Measurements from ENCODE around the gene IL4. TPM values are rescaled to one million over a fixed set of nuclear protein-coding genes. Genes with fewer than 3 reads are reported as not detected.

Gene IL4
- total and polyA plus RNA-seq, 12 donors = not detected

DNA sequence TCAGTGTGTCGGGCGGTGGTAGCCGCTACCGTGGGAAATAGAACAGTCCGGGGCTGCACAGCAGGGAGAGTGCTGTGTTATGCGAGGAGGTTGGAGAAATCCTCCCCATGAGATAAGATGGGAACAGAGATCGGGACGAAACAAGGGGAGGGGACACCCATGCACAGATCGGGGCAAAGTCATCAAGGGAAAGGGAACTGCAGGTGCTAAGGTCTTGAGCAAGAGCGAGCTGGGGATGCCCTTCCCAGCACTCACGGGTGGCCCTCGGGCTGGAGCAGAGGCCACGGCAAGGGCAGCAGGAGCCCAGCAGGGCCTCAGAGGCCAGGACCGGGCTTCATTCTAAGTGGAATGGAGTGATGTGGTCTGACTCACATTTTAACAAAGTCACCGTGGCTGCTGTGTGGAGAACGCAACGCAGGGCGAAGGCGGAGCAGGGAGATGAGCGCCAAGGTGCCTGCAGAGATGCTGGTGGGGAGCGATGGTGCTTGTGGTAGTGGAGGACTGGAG is 8.2 kb upstream of the IL4 start:
- no peak for TF ChIP-seq POLR2A (IDR thresholded peaks at IDR 0.05)
- TF ChIP-seq, protein P1, sequence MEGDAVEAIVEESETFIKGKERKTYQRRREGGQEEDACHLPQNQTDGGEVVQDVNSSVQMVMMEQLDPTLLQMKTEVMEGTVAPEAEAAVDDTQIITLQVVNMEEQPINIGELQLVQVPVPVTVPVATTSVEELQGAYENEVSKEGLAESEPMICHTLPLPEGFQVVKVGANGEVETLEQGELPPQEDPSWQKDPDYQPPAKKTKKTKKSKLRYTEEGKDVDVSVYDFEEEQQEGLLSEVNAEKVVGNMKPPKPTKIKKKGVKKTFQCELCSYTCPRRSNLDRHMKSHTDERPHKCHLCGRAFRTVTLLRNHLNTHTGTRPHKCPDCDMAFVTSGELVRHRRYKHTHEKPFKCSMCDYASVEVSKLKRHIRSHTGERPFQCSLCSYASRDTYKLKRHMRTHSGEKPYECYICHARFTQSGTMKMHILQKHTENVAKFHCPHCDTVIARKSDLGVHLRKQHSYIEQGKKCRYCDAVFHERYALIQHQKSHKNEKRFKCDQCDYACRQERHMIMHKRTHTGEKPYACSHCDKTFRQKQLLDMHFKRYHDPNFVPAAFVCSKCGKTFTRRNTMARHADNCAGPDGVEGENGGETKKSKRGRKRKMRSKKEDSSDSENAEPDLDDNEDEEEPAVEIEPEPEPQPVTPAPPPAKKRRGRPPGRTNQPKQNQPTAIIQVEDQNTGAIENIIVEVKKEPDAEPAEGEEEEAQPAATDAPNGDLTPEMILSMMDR (IDR thresholded peaks at IDR 0.05) = no peak
- no peaks in the 10 kb centered on the region for H3K9me3 ChIP-seq (replicated peaks in 1 of 3)
- H3K27me3 ChIP-seq = no peaks in the 10 kb centered on the region
- H3K4me1 ChIP-seq (replicated peaks in 1 of 2) = no peaks in the 10 kb centered on the region
- H3K36me3 ChIP-seq (replicated peaks in 1 of 2) = no peaks in the 10 kb centered on the region
- WGBS, 4 donors = 91 to 93% (median 92%) methylated on average over 21 of the region's 21 CpGs
- H3K4me3 ChIP-seq = no peak overlapping the region
- intact Hi-C loops (cut with DNase I) = no loop called here
- no peak for DNase-seq
- H3K27ac ChIP-seq = no peak overlapping the region

DNA sequence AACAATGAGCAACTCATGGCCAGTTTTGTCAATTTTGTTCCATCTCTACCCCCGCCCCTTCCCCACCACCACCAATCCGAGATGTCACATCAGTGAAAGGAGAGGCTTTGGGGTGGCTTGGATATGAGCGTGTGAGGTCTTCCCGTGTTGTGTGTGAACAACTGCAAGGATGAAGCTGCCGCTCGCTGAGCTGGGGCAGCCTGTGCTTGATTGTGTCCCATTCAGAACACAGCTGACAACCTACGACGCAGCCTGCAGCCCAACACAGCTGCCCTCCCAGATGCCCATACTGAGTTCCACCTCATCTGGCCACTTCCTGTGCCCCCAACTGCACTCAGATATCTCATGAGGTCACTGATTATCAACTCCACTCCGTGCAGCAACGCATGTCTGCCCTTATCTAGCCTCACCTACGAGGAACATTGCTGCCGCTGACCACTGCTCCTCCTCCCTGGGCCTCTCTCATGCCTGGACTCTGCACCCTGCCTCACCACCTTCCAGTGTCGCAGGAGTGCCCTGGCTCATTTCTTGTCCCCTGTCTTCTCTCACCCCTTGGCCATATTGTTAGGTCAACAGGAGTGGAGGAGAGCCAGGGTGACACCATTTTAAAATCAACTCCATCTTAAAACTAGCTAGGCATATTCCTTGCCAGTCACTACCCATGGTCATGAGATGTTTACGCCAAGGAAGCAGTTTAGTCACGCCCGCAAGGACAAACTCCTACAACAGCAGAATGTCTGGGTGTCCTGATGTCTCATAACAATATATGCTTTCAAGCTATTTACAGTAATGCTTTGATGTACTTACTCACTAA is 7.3 kb upstream of the IL4 start:
- no peak overlapping the region for H3K27ac ChIP-seq
- intact Hi-C loops (cut with DNase I) = no loop called here
- no peak overlapping the region for H3K4me3 ChIP-seq
- no peaks in the 10 kb centered on the region for H3K27me3 ChIP-seq
- no peaks in the 10 kb centered on the region for H3K4me1 ChIP-seq (replicated peaks in 1 of 2)
- no peaks in the 10 kb centered on the region for H3K36me3 ChIP-seq (replicated peaks in 1 of 2)
- DNase-seq = peak in 1 of 7 donors; percentile 37
- no peak for TF ChIP-seq POLR2A (IDR thresholded peaks at IDR 0.05)
- TF ChIP-seq, protein P1 (IDR thresholded peaks at IDR 0.05) = no peak
- 79 to 86% (median 82%) methylated on average over 14 to 16 of the region's 16 CpGs for WGBS, 4 donors
- H3K9me3 ChIP-seq (replicated peaks in 1 of 3) = no peaks in the 10 kb centered on the region

DNA sequence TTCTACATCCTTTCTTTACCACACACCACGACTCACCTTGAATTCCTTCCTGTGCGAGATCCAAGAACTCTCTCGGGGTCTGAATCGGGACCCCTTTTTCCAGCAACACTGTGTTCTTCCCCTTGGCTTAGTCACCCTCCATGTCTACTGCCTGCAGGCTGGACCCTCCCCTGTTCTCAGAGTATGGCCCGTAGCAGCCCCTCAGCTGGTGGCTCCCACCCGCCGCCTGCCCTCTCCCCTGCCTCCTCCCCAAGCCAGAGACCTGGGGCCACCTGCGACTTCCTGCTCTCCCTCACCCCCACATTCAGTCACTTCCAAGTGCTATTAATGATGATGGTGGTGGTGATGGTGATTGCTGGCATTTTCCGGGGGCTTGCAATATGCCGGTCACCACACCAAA is 6.5 kb upstream of the IL4 start:
- Histone ChIP-seq H3K4me3 (no peak overlapping the region), H3K9me3 (replicated peaks in 1 of 3) (no peaks in the 10 kb centered on the region), H3K27me3 (no peaks in the 10 kb centered on the region), H3K27ac (no peak overlapping the region), H3K4me1 (replicated peaks in 1 of 2) (no peaks in the 10 kb centered on the region), H3K36me3 (replicated peaks in 1 of 2) (no peaks in the 10 kb centered on the region)
- WGBS, 4 donors = 78 to 88% (median 85%) methylated on average over 9 to 10 of the region's 10 CpGs
- no peak for DNase-seq
- TF ChIP-seq, protein P1 (IDR thresholded peaks at IDR 0.05) = no peak
- no peak for TF ChIP-seq POLR2A (IDR thresholded peaks at IDR 0.05)
- intact Hi-C loops (cut with DNase I) = no loop called here

DNA sequence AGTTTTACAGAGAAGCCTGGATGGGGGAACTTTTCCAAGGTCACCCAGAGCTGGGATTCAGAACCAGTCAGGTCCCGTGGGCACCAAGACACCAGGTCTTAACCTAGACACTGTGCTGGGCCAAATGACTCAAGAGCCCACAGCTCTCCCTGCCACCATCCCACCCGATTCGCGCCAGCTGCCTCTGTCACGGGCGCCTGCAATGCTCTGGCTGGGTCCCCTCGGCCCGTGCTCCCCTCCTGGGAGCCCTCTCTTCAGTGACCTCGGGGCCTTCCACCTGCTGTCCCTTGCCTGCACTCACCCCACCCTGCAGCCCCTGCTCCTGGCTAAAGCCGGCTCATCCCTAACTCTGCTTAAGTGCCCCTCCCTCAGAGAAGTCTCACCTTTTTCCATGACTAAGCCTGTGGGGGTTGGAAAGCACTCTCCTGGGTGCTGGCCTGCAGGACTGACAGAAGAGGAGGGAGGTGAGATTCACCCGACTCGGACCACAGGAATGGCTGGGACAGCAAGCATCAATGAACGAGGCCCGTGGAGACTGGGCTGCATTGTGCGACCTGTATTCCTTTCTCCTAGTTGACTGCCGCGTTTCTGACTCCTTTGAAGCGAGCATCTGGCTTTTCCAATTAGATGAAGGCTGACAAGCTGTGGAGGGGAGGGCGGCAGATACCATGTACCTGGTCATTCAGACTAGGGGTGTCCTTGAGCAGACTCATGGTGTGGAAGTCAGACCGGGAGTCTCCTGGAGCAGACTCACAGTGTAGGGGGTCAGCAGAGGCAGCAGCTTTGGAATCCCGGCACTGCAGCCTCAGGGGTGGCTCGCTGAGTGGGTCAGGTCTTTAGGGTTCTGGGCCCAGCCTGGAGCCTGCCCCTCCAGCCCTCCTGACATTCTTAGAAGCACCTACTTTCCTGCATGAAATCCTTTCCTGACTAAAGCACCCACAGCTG is 5.8 kb upstream of the IL4 start:
- WGBS, 4 donors = 69 to 74% (median 71%) methylated on average over 9 to 22 of the region's 22 CpGs
- no peaks in the 10 kb centered on the region for H3K4me1 ChIP-seq (replicated peaks in 1 of 2)
- H3K27ac ChIP-seq = no peak overlapping the region
- H3K4me3 ChIP-seq = no peak overlapping the region
- H3K36me3 ChIP-seq (replicated peaks in 1 of 2) = no peaks in the 10 kb centered on the region
- intact Hi-C loops (cut with DNase I) = no loop called here
- no peaks in the 10 kb centered on the region for H3K9me3 ChIP-seq (replicated peaks in 1 of 3)
- DNase-seq = peak in 1 of 7 donors; percentile 35
- TF ChIP-seq POLR2A (IDR thresholded peaks at IDR 0.05) = no peak
- TF ChIP-seq, protein P1 (IDR thresholded peaks at IDR 0.05) = no peak
- no peaks in the 10 kb centered on the region for H3K27me3 ChIP-seq

Data from adrenal gland (tissue), 12 donors.